Activated T-cell treated with anti-CD3 and anti-CD28 coated beads, Interleukin-2, amount 50 U/mL, for 48 hours (primary cell): ENCODE measurements around the gene SLC16A5.
"Not testable (repeated sequence)": the region's sequence is repeated elsewhere in the genome, so short reads cannot be mapped to it uniquely, and the experiment has no call there.

ENCODE experiments used
- DNase-seq, 2 experiments: peaks; one replicate each; pipeline ENCODE4 v3.0.0-alpha.2; 2020

Gene SLC16A5

GRCh38 chr17:75064460-75064859 is 23.3 kb upstream of the SLC16A5 start:
- no peak for DNase-seq

- no peak for DNase-seq
These were observed 22.7 kb upstream of the SLC16A5 start for GRCh38 chr17:75064867-75065561.

GRCh38 chr17:75065562-75066151 is 22.1 kb upstream of the SLC16A5 start:
- peak; percentile 45 to 50 for DNase-seq

- DNase-seq = peak; percentile 36 to 49
These were observed 19.9 kb upstream of the SLC16A5 start for GRCh38 chr17:75067856-75068255.

GRCh38 chr17:75068750-75069149 is 19.0 kb upstream of the SLC16A5 start:
- no peak for DNase-seq

- DNase-seq = no peak
These were observed 18.0 kb upstream of the SLC16A5 start for GRCh38 chr17:75069783-75070182.

- not testable (repeated sequence) for DNase-seq
These were observed 16.1 kb upstream of the SLC16A5 start for GRCh38 chr17:75071478-75072271.

- DNase-seq = not testable (repeated sequence)
These were observed 14.8 kb upstream of the SLC16A5 start for GRCh38 chr17:75072909-75073308.

- DNase-seq = no peak
These were observed 14.1 kb upstream of the SLC16A5 start for GRCh38 chr17:75073618-75074047.

GRCh38 chr17:75074532-75074931 is 13.2 kb upstream of the SLC16A5 start:
- DNase-seq = no peak

GRCh38 chr17:75075597-75076336 is 12.0 kb upstream of the SLC16A5 start:
- DNase-seq = no peak

- DNase-seq = peak in 1 of 2 experiments; percentile 41
These were observed 10.7 kb upstream of the SLC16A5 start for GRCh38 chr17:75077072-75077495.

- peak; percentile 67 to 74 for DNase-seq
These were observed 10.1 kb upstream of the SLC16A5 start for GRCh38 chr17:75077496-75078283.

GRCh38 chr17:75078284-75079022 is 9.3 kb upstream of the SLC16A5 start:
- no peak for DNase-seq

GRCh38 chr17:75079023-75079373 is 8.8 kb upstream of the SLC16A5 start:
- DNase-seq = no peak

- no peak for DNase-seq
These were observed 5.9 kb upstream of the SLC16A5 start for GRCh38 chr17:75081611-75082540.

GRCh38 chr17:75082683-75083082 is 5.1 kb upstream of the SLC16A5 start:
- DNase-seq = no peak

- DNase-seq = no peak
These were observed 3.6 kb upstream of the SLC16A5 start for GRCh38 chr17:75084039-75084660.

- no peak for DNase-seq
These were observed 1.1 kb upstream of the SLC16A5 start for GRCh38 chr17:75086496-75087181.
